ENCODE data around the gene JSRP1. TPM values are rescaled to one million over a fixed set of nuclear protein-coding genes. Genes with fewer than 3 reads are reported as not detected.

The JSRP1 gene
- total RNA-seq, 1 donor from 2014 or later: 0.07 TPM

- DNase-seq (ENCODE audit: low read depth, low spot score): no peak
These were observed 23.7 kb downstream of the JSRP1 start for GRCh38 chr19:2232286-2233151.

GRCh38 chr19:2231621-2232221 lies 24.5 kb downstream of the JSRP1 start:
- no peak for DNase-seq (ENCODE audit: low read depth, low spot score)

GRCh38 chr19:2230807-2231533 lies 25.2 kb downstream of the JSRP1 start:
- DNase-seq (ENCODE audit: low read depth, low spot score): no peak

GRCh38 chr19:2230033-2230531 lies 26.1 kb downstream of the JSRP1 start:
- DNase-seq (ENCODE audit: low read depth, low spot score): no peak

- DNase-seq (ENCODE audit: low read depth, low spot score): no peak
These were observed 26.8 kb downstream of the JSRP1 start for GRCh38 chr19:2229103-2230032.

- DNase-seq (ENCODE audit: low read depth, low spot score): no peak
These were observed 27.8 kb downstream of the JSRP1 start for GRCh38 chr19:2228157-2229030.

- no peak for DNase-seq (ENCODE audit: low read depth, low spot score)
These were observed 28.6 kb downstream of the JSRP1 start for GRCh38 chr19:2227415-2228156.

GRCh38 chr19:2226840-2227360 lies 29.3 kb downstream of the JSRP1 start:
- DNase-seq (ENCODE audit: low read depth, low spot score): no peak

GRCh38 chr19:2226051-2226839 lies 30.0 kb downstream of the JSRP1 start:
- DNase-seq (ENCODE audit: low read depth, low spot score): no peak

GRCh38 chr19:2225415-2226050 lies 30.7 kb downstream of the JSRP1 start:
- DNase-seq (ENCODE audit: low read depth, low spot score): no peak

GRCh38 chr19:2224754-2225349 lies 31.4 kb downstream of the JSRP1 start:
- DNase-seq (ENCODE audit: low read depth, low spot score): no peak

GRCh38 chr19:2223959-2224358 lies 32.3 kb downstream of the JSRP1 start:
- DNase-seq (ENCODE audit: low read depth, low spot score): no peak

GRCh38 chr19:2223391-2223790 lies 32.8 kb downstream of the JSRP1 start:
- DNase-seq (ENCODE audit: low read depth, low spot score): no peak

- no peak for DNase-seq (ENCODE audit: low read depth, low spot score)
These were observed 34.3 kb downstream of the JSRP1 start for GRCh38 chr19:2221918-2222317.

- no peak for DNase-seq (ENCODE audit: low read depth, low spot score)
These were observed 34.9 kb downstream of the JSRP1 start for GRCh38 chr19:2221250-2221831.

- no peak for DNase-seq (ENCODE audit: low read depth, low spot score)
These were observed 36.5 kb downstream of the JSRP1 start for GRCh38 chr19:2219726-2220125.

- no peak for DNase-seq (ENCODE audit: low read depth, low spot score)
These were observed 38.6 kb downstream of the JSRP1 start for GRCh38 chr19:2217591-2217990.

Measured in pulmonary artery endothelial cell (primary cell).